ENCODE results near the gene COPS7A. TPM values are rescaled to one million over a fixed set of nuclear protein-coding genes. Genes with fewer than 3 reads are reported as not detected.

The COPS7A gene
- total and polyA plus RNA-seq, 9 of the 15 experiments (the other 6 are each of a cell fraction or from before 2014, with no cell fraction given): 12.7 to 36.0 (median 24.3) TPM

- TF ChIP-seq TBP (optimal IDR thresholded peaks at IDR 0.05; ENCODE audit: low read depth, low read length) (peak; percentile 41), U2AF1 (optimal IDR thresholded peaks at IDR 0.05; ENCODE audit: low read depth, low read length) (peak; percentile 22), ZNF318 (IDR thresholded peaks at IDR 0.05; ENCODE audit: borderline replicate concordance in 1 of 2, low read depth in 1 of 2) (no peak), TARDBP (IDR thresholded peaks at IDR 0.05) (no peak), NCOA6 (IDR thresholded peaks at IDR 0.05) (peak; percentile 45), ELF2 (CRISPR knock-in tag; IDR thresholded peaks at IDR 0.05) (0 out of 2 replicates have a peak, but pooled peaks have one; percentile 17), JUN (IDR thresholded peaks at IDR 0.05; ENCODE audit: borderline replicate concordance, low read depth, low read length) (0 out of 2 replicates have a peak, but pooled peaks have one; percentile 11), JUN (CRISPR knock-in tag; IDR thresholded peaks at IDR 0.05; ENCODE audit: borderline replicate concordance) (no peak), ETS1 (conservative IDR thresholded peaks at IDR 0.05; ENCODE audit: control insufficient read depth, low read depth, low read length) (no peak; the same call in 1 of the 2 replicates), HNRNPK (IDR thresholded peaks at IDR 0.05; ENCODE audit: low read depth, low read length, poor library complexity, severe bottlenecking) (no peak)
Observed at GRCh38 chr12:6766651-6767349, 43.0 kb downstream of the COPS7A start (continued).

All from K562 (cell line).